K562 (cell line): Measurements from ENCODE around the gene PRM3. TPM values are rescaled to one million over a fixed set of nuclear protein-coding genes. Genes with fewer than 3 reads are reported as not detected.

Experiments
- ARNT ChIP-seq, 2 experiments: fragments of 450-650 bp; IDR thresholded peaks; 2 replicates each; pipeline ENCODE4 v1.6.1; 2016; ENCODE audit warnings: mild to moderate bottlenecking in 1 of 2
- HDAC8 ChIP-seq: fragments of 450-650 bp; IDR thresholded peaks from 2 replicates; pipeline ENCODE4 v1.6.1; 2016; ENCODE audit warnings: mild to moderate bottlenecking, missing genetic modification characterization, moderate library complexity, missing compliant biosample characterization
- HMGN3 ChIP-seq: IDR thresholded peaks from 2 replicates; pipeline ENCODE4 v1.6.1; 2011; ENCODE audit warnings: borderline replicate concordance, low read depth, mild to moderate bottlenecking, mixed read lengths, low read length; ENCODE audit not compliant: insufficient read length; ENCODE audit errors: extremely low read depth
- ILF3 ChIP-seq: fragments of 450-650 bp; IDR thresholded peaks from 2 replicates; pipeline ENCODE4 v1.6.1; 2018; ENCODE audit warnings: antibody characterized with exemption, mild to moderate bottlenecking, moderate library complexity, borderline replicate concordance
- MAFF ChIP-seq: IDR thresholded peaks from 2 replicates; pipeline ENCODE4 v1.6.1; 2012; ENCODE audit warnings: low read length, improper control_type of control experiment
- MED1 ChIP-seq: sonication (generic); formaldehyde crosslinking; IDR thresholded peaks from 2 replicates; pipeline ENCODE4 v1.8.1; 2023; ENCODE audit warnings: missing genetic modification reagents, borderline replicate concordance
- MEF2A ChIP-seq: IDR thresholded peaks from 2 replicates; pipeline ENCODE4 v1.6.1; 2011; ENCODE audit warnings: low read depth, mild to moderate bottlenecking, low read length, moderate library complexity; ENCODE audit not compliant: control insufficient read depth
- MITF ChIP-seq: IDR thresholded peaks from 2 replicates; pipeline ENCODE4 v1.6.1; 2014; ENCODE audit warnings: antibody characterized with exemption
- NKRF ChIP-seq: fragments of 450-650 bp; IDR thresholded peaks from 2 replicates; pipeline ENCODE4 v1.6.1; 2016; ENCODE audit warnings: borderline replicate concordance
- POLR3A ChIP-seq: IDR thresholded peaks from 2 replicates; pipeline ENCODE4 v1.6.1; 2011; ENCODE audit warnings: borderline replicate concordance, mild to moderate bottlenecking, moderate library complexity; ENCODE audit not compliant: insufficient read length, insufficient read depth; ENCODE audit errors: extremely low read depth
- SRSF9 ChIP-seq: fragments of 200-400 bp; formaldehyde crosslinking; IDR thresholded peaks from 2 replicates; pipeline ENCODE4 v1.6.1; 2017; ENCODE audit warnings: low read depth, low read length, borderline replicate concordance
- ZBTB34 ChIP-seq: fragments of 250-450 bp; sonication (Bioruptor Pico); IDR thresholded peaks from 2 replicates; pipeline ENCODE4 v1.8.0; 2021; ENCODE audit warnings: mild to moderate bottlenecking, moderate library complexity
- ZNF274 ChIP-seq: IDR thresholded peaks from 2 replicates; pipeline ENCODE4 v1.6.1; 2011; ENCODE audit warnings: low read depth, mild to moderate bottlenecking, low read length, moderate library complexity, borderline replicate concordance
- ZNF311 ChIP-seq: fragments of 250-450 bp; sonication (Bioruptor Pico); IDR thresholded peaks from 2 replicates; pipeline ENCODE4 v1.4.0; 2020; ENCODE audit warnings: mild to moderate bottlenecking, moderate library complexity
- ZNF586 ChIP-seq: fragments of 450-650 bp; formaldehyde crosslinking; conservative IDR thresholded peaks from 2 replicates; pipeline ENCODE4 v1.4.0; 2020; ENCODE audit warnings: mild to moderate bottlenecking, moderate library complexity
- ZNF639 ChIP-seq, 2 experiments: fragments of 200-800 bp in 1 of 2; sonication (Bioruptor generic) in 1 of 2; sonication (generic) in 1 of 2; formaldehyde crosslinking in 1 of 2; IDR thresholded peaks in 1 of 2; conservative IDR thresholded peaks in 1 of 2; 2 replicates each; pipeline versions ENCODE4 v1.5.0 to v1.6.1; 2016 to 2020; ENCODE audit warnings: missing compliant biosample characterization in 1 of 2, missing genetic modification characterization in 1 of 2, missing genetic modification reagents in 1 of 2
- ZNF699 ChIP-seq: fragments of 250-450 bp; sonication (Bioruptor Pico); IDR thresholded peaks from 2 replicates; pipeline ENCODE4 v1.8.0; 2021; ENCODE audit warnings: mild to moderate bottlenecking, moderate library complexity; ENCODE audit not compliant: insufficient replicate concordance
- ZNF778 ChIP-seq: fragments of 450-650 bp; formaldehyde crosslinking; IDR thresholded peaks from 2 replicates; pipeline ENCODE4 v1.4.0; 2020; ENCODE audit warnings: mild to moderate bottlenecking, moderate library complexity
- polyA plus RNA-seq, 8 experiments: library from polyadenylated mRNA; depleted of rRNA in 4 of 8; stranded (reverse) in 5 of 8; unstranded in 3 of 8; fragments of >200 nt; fragmentation: Nextera tagmentation in 2 of 8; fragmentation: Illumina TruSeq in 1 of 8; extraction: Ambion mirVana in 2 of 8; extraction: Trizol in 1 of 8; gene quantifications; 2 replicates each; pipeline versions ENCODE4 v1.2.1 to v1.2.3, GENCODE V29; 2011 to 2014; ENCODE audit warnings: inconsistent platforms in 1 of 8, missing spikeins in 1 of 8
- total RNA-seq, 7 experiments: library from RNA; depleted of rRNA in 6 of 7; stranded (reverse); fragments of >200 nt in 6 of 7; fragmentation: Illumina TruSeq in 2 of 7; extraction: Trizol in 2 of 7; gene quantifications; 2 replicates each; pipeline versions ENCODE4 v1.2.1 to v1.2.3, GENCODE V29; 2011 to 2021; ENCODE audit warnings: low replicate concordance in 1 of 7

Gene PRM3
- total and polyA plus RNA-seq, 9 of the 15 experiments (the other 6 are each of a cell fraction or from before 2014, with no cell fraction given), result not detected

- TF ChIP-seq NKRF (no peak), ZNF699 (no peak), ILF3 (no peak), HDAC8 (peak; percentile 75), ZNF311 (CRISPR knock-in tag) (peak; percentile 92), MAFF (no peak), ZBTB34 (peak; percentile 66; the same call in 1 of the 2 replicates), POLR3A (no peak), ZNF778 (CRISPR knock-in tag) (no peak), ARNT (IDR thresholded peaks at IDR 0.05) (0 out of 4 replicates have a peak, but pooled peaks of 1 of the 2 experiments have one; percentile 8), HMGN3 (peak; percentile 99), ZNF639 (CRISPR knock-in tag; conservative IDR thresholded peaks at IDR 0.05 in 1 of 2, IDR thresholded peaks at IDR 0.05 in 1 of 2) (peak in 1 of 2 experiments; percentile 91; a peak in 2 of 4 replicates), MITF (peak; percentile 68), MED1 (no peak), ZNF586 (CRISPR knock-in tag) (no peak), ZNF274 (no peak), SRSF9 (no peak), MEF2A (no peak)
These were observed 40.3 kb downstream of the PRM3 start (continued) for GRCh38 chr16:11232852-11233726.
